ENCODE data around the gene ATRIP.

ATRIP gene

DNA sequence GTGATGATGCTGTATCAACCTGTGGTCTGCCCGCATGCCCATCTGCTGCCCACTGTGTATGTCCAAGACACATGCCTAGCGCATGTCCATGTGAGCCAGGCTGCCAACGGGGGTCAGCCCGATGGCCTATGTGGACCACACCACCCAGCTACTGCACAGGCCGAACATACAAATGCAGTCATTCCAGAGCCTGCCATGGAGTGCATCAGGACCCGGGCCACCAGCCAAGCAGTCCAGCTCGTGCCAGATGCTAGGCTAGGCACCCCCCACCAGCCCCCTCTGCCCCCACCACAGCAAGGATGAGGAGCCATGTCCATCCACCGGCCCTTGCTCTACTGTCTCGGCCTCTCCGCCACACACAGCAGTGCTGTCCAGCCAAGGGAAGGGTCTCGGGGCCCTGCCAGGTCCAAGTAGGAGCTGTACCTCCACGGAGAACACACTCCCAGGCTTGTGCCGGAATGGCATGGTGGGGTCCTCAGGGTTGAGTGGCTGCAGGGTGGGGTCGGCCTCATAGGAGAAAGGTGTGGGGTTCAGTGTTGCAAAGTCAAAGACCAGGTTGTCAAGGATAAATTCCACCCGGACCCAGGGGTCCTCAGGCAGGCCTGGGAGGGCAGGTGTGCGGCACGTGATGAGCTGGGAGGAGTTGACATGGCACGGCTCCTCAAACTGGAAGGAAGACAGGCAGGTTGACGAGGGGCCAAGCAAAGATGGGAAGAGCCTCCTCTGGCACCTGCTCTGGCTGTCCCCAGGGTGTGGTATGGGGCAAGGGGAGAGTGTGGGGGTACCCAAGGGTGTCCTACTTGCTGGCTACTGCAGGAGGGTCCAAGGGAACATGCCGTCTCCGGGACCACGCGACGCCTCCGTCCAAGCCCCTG, 31.9 kb upstream of the ATRIP start:
- Mint-ChIP-seq H3K27ac (no peak overlapping the region), H3K4me3 (no peak overlapping the region), H3K4me1 (ENCODE audit: low read depth) (no peaks in the 10 kb centered on the region), H3K36me3 (ENCODE audit: low read depth) (no peaks in the 10 kb centered on the region), H3K9me3 (no peaks in the 10 kb centered on the region), H3K27me3 (ENCODE audit: low read depth) (no peaks in the 10 kb centered on the region)
- DNase-seq (ENCODE audit: low spot score): no peak

DNA sequence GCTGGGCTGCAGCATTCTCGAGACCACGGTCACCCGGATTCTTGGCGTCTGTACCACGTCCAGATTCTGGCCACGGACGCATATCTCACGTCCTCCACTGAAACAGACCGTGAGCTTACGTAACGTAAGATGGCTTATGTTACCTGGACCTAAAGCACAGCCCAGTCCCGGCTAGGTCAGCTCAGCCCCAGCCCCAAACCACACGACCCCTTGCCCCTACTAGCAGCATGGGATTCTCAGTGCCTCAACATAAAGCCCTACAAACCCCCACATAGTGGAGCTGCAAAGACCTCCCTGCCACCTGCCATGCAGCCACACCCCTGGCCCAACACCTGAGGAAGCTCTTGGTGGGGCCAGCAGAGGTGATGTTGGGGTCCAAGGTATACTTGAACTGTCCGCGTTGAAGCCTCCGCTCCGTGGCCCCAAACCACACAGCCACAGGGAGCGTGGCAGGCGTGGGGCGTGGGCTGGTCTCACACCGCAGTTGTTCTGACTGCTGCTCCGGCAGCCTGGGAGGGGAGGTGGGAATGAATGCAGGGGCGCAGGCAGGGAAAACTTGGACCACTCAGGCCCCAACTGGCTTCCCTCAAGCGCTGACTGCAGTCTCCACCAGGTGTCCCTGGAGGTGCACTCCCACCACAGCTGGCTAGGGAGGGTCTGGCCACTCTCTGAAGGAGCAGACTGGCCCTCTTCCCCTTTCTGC, 31.1 kb upstream of the ATRIP start:
- no peak for DNase-seq (ENCODE audit: low spot score)
- Mint-ChIP-seq H3K27ac (no peak overlapping the region), H3K4me3 (no peak overlapping the region)

DNA sequence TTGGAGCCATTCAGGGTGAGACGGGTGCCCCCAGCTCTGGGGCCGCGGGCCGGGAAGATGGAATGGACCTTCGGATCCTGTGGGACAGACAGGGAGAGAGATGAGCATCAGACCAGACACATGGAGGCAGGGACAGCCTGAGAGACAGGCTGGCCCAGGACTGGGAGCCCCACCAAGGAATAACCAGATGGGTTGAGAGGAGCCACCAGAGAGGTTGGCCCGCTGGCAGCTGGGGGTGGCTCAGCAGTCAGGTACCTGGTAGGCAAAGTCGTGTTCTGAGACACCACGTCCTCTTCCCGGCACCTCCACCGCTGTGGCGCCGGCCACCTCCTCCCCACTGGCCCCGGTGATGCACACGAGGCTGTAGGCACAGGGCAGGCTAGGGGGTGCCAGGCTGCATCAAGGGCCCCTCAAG, 30.4 kb upstream of the ATRIP start:
- no peaks in the 10 kb centered on the region for H3K9me3 Mint-ChIP-seq
- H3K27me3 Mint-ChIP-seq (ENCODE audit: low read depth): no peaks in the 10 kb centered on the region
- no peak overlapping the region for H3K4me3 Mint-ChIP-seq
- H3K36me3 Mint-ChIP-seq (ENCODE audit: low read depth): no peaks in the 10 kb centered on the region
- H3K27ac Mint-ChIP-seq: no peak overlapping the region
- H3K4me1 Mint-ChIP-seq (ENCODE audit: low read depth): no peaks in the 10 kb centered on the region
- no peak for DNase-seq (ENCODE audit: low spot score)

More for the DNA sequence above, 31.1 kb upstream of the ATRIP start:
- Mint-ChIP-seq H3K27me3 (ENCODE audit: low read depth) (no peaks in the 10 kb centered on the region), H3K9me3 (no peaks in the 10 kb centered on the region), H3K36me3 (ENCODE audit: low read depth) (no peaks in the 10 kb centered on the region), H3K4me1 (ENCODE audit: low read depth) (no peaks in the 10 kb centered on the region)

- no peaks in the 10 kb centered on the region for H3K27me3 Mint-ChIP-seq (ENCODE audit: low read depth)
Measured at GRCh38 chr3:48416546-48416945, 30.0 kb upstream of the ATRIP start.

GRCh38 chr3:48417529-48418108, 28.9 kb upstream of the ATRIP start:
- H3K4me1 Mint-ChIP-seq (ENCODE audit: low read depth): no peaks in the 10 kb centered on the region
- no peak overlapping the region for H3K4me3 Mint-ChIP-seq
- no peak for DNase-seq (ENCODE audit: low spot score)
- H3K36me3 Mint-ChIP-seq (ENCODE audit: low read depth): no peaks in the 10 kb centered on the region
- no peaks in the 10 kb centered on the region for H3K9me3 Mint-ChIP-seq
- H3K27ac Mint-ChIP-seq: no peak overlapping the region
- H3K27me3 Mint-ChIP-seq (ENCODE audit: low read depth): no peaks in the 10 kb centered on the region

More at GRCh38 chr3:48416546-48416945, 30.0 kb upstream of the ATRIP start:
- H3K4me1 Mint-ChIP-seq (ENCODE audit: low read depth): no peaks in the 10 kb centered on the region
- no peak overlapping the region for H3K27ac Mint-ChIP-seq
- H3K9me3 Mint-ChIP-seq: no peaks in the 10 kb centered on the region
- H3K4me3 Mint-ChIP-seq: no peak overlapping the region
- DNase-seq (ENCODE audit: low spot score): no peak
- no peaks in the 10 kb centered on the region for H3K36me3 Mint-ChIP-seq (ENCODE audit: low read depth)

DNA sequence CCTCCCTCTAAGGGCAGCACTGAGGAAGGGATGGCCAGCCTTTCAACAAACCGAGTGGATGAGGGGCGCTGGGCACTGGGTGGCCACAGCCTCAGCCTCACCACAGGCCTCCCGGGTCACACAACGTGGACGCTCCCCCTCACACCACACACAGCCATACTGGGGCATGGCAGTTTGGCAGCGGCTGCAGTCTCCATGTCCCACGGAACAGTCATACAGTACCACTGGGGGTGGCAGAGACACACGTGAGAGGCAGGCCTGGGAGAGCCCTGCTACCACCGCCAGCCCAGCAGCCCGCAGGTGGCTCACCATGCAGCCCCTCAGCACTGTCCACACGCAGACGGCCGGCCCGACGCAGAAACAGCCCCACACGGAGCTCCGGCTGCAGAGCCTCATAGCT, 28.4 kb upstream of the ATRIP start:
- H3K36me3 Mint-ChIP-seq (ENCODE audit: low read depth): no peaks in the 10 kb centered on the region
- H3K4me1 Mint-ChIP-seq (ENCODE audit: low read depth): no peaks in the 10 kb centered on the region
- H3K4me3 Mint-ChIP-seq: no peak overlapping the region
- no peak for DNase-seq (ENCODE audit: low spot score)
- H3K9me3 Mint-ChIP-seq: no peaks in the 10 kb centered on the region
- no peaks in the 10 kb centered on the region for H3K27me3 Mint-ChIP-seq (ENCODE audit: low read depth)
- H3K27ac Mint-ChIP-seq: no peak overlapping the region

DNA sequence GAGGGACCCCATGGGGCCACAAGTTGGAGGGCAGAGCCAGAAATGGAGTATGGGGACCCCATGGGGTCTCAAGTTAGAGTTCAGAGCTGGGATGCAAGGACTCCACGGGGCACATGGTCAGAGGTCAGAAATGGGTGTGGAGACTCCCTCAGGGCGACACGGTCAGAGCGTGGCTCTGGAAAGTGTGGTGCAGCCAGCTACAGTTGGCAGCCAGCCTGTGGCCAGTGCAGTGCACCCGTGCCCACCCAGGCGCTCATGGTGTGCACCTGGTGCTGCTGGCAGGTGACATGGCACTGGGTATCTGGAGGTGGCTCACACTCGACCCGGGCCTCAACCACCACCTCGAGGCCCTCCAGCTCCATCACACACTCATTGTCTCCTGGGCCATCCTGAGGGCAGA, 27.9 kb upstream of the ATRIP start:
- Mint-ChIP-seq H3K9me3 (no peaks in the 10 kb centered on the region), H3K27ac (no peak overlapping the region), H3K4me3 (no peak overlapping the region), H3K27me3 (ENCODE audit: low read depth) (no peaks in the 10 kb centered on the region), H3K4me1 (ENCODE audit: low read depth) (no peaks in the 10 kb centered on the region), H3K36me3 (ENCODE audit: low read depth) (no peaks in the 10 kb centered on the region)
- DNase-seq (ENCODE audit: low spot score): no peak

DNA sequence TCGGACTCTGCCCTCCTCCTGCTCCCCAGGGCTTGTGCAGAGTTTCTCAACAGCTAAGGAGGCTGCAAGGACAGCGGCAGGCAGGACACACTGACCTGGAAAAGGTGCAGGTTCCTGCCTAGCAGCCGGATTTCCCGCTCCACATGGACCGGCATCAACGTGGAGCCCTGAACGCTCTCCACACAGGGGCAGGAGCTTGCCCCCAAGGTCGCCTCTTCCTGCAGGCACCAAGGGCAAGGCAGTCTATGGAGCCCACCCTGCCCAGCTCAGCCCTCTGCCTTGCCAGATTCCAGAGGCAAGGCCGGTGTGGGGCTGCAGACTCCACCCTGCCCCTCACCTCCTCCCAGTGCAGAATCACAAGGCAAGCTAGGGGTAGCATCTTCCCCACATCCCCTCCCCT, 27.4 kb upstream of the ATRIP start:
- no peaks in the 10 kb centered on the region for H3K4me1 Mint-ChIP-seq (ENCODE audit: low read depth)
- H3K27ac Mint-ChIP-seq: no peak overlapping the region
- no peaks in the 10 kb centered on the region for H3K9me3 Mint-ChIP-seq
- no peak for DNase-seq (ENCODE audit: low spot score)
- no peaks in the 10 kb centered on the region for H3K36me3 Mint-ChIP-seq (ENCODE audit: low read depth)
- no peaks in the 10 kb centered on the region for H3K27me3 Mint-ChIP-seq (ENCODE audit: low read depth)
- no peak overlapping the region for H3K4me3 Mint-ChIP-seq

DNA sequence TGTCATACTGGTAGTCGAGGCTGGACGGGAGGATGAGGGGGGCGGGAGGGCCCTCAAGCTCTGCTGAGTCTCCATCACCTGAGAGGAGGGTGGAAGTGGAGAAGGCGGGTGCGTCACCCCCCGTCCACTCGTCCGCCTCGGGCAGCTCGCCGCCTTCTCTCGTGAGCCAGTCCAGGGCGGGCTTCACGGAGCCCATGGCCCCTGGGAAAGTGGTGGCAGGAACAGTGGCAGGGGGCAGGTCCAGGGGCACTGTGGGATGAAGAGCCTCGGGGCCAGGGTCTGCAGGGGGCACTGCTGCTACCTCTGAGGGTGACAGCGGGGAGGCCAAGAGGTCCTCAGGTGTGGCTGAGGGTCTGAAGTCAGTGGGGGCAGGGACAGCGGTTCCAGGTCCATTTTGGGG, 26.9 kb upstream of the ATRIP start:
- H3K36me3 Mint-ChIP-seq (ENCODE audit: low read depth): no peaks in the 10 kb centered on the region
- H3K4me1 Mint-ChIP-seq (ENCODE audit: low read depth): no peaks in the 10 kb centered on the region
- no peaks in the 10 kb centered on the region for H3K9me3 Mint-ChIP-seq
- H3K27me3 Mint-ChIP-seq (ENCODE audit: low read depth): no peaks in the 10 kb centered on the region
- no peak overlapping the region for H3K27ac Mint-ChIP-seq
- DNase-seq (ENCODE audit: low spot score): no peak
- no peak overlapping the region for H3K4me3 Mint-ChIP-seq

GRCh38 chr3:48420561-48420960, 26.0 kb upstream of the ATRIP start:
- Mint-ChIP-seq H3K27me3 (ENCODE audit: low read depth) (no peaks in the 10 kb centered on the region), H3K36me3 (ENCODE audit: low read depth) (no peaks in the 10 kb centered on the region), H3K27ac (no peak overlapping the region), H3K9me3 (no peaks in the 10 kb centered on the region), H3K4me3 (no peak overlapping the region), H3K4me1 (ENCODE audit: low read depth) (no peaks in the 10 kb centered on the region)
- DNase-seq (ENCODE audit: low spot score): no peak

DNA sequence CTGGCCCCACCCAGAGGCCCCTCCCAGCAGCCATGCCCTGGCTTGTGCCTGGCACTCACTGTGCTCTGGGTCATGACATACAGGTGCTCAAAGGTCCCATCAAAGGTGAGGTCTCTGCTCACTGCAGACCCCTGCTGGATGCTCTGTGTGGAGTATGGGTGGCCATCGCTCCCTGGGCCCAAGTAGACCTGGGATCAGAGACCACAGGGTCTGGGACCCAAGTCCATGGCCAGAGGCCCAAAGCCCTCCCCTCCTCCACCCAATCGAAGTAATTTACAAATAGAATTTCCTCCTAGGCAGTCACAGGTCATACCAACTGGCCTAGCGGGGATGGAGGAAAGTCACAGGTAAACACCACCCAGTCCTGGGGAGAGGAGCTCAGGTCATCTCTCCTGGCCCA, 24.3 kb upstream of the ATRIP start:
- DNase-seq (ENCODE audit: low spot score): no peak
- no peaks in the 10 kb centered on the region for H3K36me3 Mint-ChIP-seq (ENCODE audit: low read depth)
- peaks cover 5% of the 10 kb centered on the region for H3K27me3 Mint-ChIP-seq (ENCODE audit: low read depth)
- no peaks in the 10 kb centered on the region for H3K4me1 Mint-ChIP-seq (ENCODE audit: low read depth)
- H3K9me3 Mint-ChIP-seq: no peaks in the 10 kb centered on the region
- H3K4me3 Mint-ChIP-seq: no peak overlapping the region
- H3K27ac Mint-ChIP-seq: no peak overlapping the region

DNA sequence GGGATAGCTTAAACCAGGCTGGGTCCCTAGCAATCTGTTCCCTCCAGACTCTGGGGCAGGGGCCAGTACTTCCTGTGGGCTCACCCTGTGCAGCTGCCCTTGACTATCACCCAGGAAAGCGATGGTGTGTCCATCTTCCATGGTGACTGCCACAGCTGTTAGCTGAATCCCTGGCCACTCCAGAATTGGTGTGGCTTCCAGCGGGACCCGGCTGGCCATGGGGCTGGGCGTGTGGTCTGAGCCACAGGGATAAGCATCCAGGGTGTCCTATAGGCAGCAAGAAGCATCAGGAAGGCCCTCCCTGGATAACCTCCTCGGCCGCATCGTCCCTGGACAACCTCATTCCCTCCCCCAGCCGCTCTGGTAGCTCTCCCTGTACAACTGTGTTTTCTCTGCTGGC, 23.9 kb upstream of the ATRIP start:
- H3K27ac Mint-ChIP-seq: no peak overlapping the region
- H3K36me3 Mint-ChIP-seq (ENCODE audit: low read depth): no peaks in the 10 kb centered on the region
- H3K4me3 Mint-ChIP-seq: no peak overlapping the region
- DNase-seq (ENCODE audit: low spot score): no peak
- peaks cover 9% of the 10 kb centered on the region for H3K27me3 Mint-ChIP-seq (ENCODE audit: low read depth)
- no peaks in the 10 kb centered on the region for H3K4me1 Mint-ChIP-seq (ENCODE audit: low read depth)
- H3K9me3 Mint-ChIP-seq: no peaks in the 10 kb centered on the region

DNA sequence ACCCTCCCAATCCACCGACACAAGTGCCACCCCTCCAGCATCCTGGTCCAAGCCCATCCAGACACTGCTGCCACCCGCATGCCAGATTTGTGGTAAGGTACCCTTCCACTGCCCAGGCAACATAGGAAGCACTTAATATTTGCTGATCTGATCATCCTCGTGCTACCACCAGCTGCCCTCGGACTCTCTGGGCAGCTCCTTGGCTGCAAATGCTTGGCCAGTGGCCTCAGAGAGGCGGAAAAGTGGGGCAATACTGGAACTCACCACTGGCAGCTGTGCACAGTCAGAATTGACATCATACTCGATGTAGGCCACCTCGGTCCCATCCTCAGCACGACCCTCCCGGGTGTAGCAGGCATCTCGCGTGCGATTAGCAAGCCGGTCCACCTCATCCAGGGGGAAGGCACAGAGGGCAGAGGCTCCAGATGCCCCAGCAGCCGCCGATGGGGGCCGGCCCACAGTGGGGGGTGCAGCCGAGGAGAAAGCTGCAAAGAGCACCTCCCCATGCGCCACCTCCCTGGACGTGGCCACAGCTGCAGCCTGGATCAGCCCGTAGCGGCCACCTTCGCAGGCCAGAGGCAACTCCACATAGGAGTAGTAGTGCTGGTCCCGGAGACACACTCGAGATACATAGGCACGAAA, 23.2 kb upstream of the ATRIP start:
- H3K4me3 Mint-ChIP-seq: no peak overlapping the region
- no peaks in the 10 kb centered on the region for H3K9me3 Mint-ChIP-seq
- peaks cover 16% of the 10 kb centered on the region for H3K27me3 Mint-ChIP-seq (ENCODE audit: low read depth)

More for the DNA sequence above, 23.2 kb upstream of the ATRIP start:
- DNase-seq (ENCODE audit: low spot score): no peak
- H3K4me1 Mint-ChIP-seq (ENCODE audit: low read depth): no peaks in the 10 kb centered on the region
- H3K27ac Mint-ChIP-seq: no peak overlapping the region
- no peaks in the 10 kb centered on the region for H3K36me3 Mint-ChIP-seq (ENCODE audit: low read depth)

All from T-helper 2 cell treated with Interferon-gamma antibody and Interleukin-4, amounts not matched to agents 5 μg/mL and 100 μg/mL, for 36 hours (primary cell).